Stimulated activated memory B cell treated with anti-CD40 and anti-IgM and Interleukin-4, amounts not matched to agents 10 μg/mL and 1 μg/mL and 100 μg/mL, for 72 hours (primary cell): Measurements from ENCODE around the gene ZNF275.
"Not testable (repeated sequence)": the region's sequence is repeated elsewhere in the genome, so short reads cannot be mapped to it uniquely, and the experiment has no call there.

Experiments used
- ATAC-seq: fragments of 150-1000 bp; cut with Tn5 transposase; 2 replicates; pipeline ENCODE4 v1.10.0; 2021
- H3K27ac Mint-ChIP-seq: one replicate; pipeline ENCODE4 v1.8.0; 2022; ENCODE audit warnings: mild to moderate bottlenecking, mixed read lengths
- H3K27me3 Mint-ChIP-seq: one replicate; pipeline ENCODE4 v1.8.0; 2022; ENCODE audit warnings: mixed read lengths
- H3K36me3 Mint-ChIP-seq: one replicate; pipeline ENCODE4 v1.8.0; 2022; ENCODE audit warnings: mixed read lengths
- H3K4me1 Mint-ChIP-seq: one replicate; pipeline ENCODE4 v1.8.0; 2022; ENCODE audit warnings: mixed read lengths
- H3K4me3 Mint-ChIP-seq: one replicate; pipeline ENCODE4 v1.8.0; 2022; ENCODE audit warnings: mild to moderate bottlenecking, moderate library complexity, mixed read lengths
- H3K9me3 Mint-ChIP-seq: one replicate; pipeline ENCODE4 v1.8.0; 2022; ENCODE audit warnings: mixed read lengths

Gene ZNF275

DNA sequence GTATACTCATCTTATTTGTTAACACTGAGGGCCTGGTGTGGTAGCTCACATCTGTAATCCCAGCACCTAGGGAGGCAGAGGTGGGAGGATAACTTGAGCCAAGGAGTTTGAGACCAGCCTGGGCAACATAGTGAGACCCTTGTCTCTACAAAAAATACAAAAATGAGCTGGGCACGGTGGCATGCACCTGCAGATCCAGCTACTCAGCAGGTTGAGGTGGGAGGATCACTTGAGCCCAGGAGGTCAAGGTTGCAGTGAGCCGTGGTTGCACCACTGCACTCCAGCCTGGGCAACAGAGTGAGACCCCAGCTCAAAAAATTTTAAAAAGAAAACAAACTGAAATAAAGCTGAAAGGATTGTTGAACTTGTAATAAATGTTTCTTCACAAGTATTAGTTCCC, 51.0 kb downstream of the ZNF275 start:
- not testable (repeated sequence) for H3K27me3 Mint-ChIP-seq, H3K4me3 Mint-ChIP-seq, H3K36me3 Mint-ChIP-seq, ATAC-seq, H3K4me1 Mint-ChIP-seq, H3K27ac Mint-ChIP-seq, H3K9me3 Mint-ChIP-seq

DNA sequence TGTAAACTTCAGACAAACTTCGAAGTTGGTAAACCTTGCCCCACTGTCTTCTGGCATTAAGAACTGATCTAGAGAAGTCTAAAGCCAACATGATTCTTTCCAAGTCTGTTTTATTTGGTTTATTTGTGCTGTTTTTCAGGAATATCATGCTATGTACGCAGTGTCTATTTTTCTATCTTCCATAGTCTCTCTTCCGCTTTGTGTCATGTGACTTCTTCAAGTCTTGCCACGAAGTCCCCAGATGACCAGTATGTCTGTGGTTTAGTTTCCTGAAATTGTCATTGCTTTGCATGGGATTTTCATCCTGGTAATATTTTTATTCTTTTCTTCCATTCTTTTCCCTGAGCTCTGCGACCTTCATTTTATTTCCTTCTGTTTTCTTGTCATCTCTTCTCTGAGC, 52.1 kb downstream of the ZNF275 start:
- H3K27ac Mint-ChIP-seq = no peak overlapping the region
- no peaks in the 10 kb centered on the region for H3K27me3 Mint-ChIP-seq
- ATAC-seq = no peak
- no peak overlapping the region for H3K4me3 Mint-ChIP-seq
- no peaks in the 10 kb centered on the region for H3K4me1 Mint-ChIP-seq
- H3K36me3 Mint-ChIP-seq = no peaks in the 10 kb centered on the region
- no peaks in the 10 kb centered on the region for H3K9me3 Mint-ChIP-seq

DNA sequence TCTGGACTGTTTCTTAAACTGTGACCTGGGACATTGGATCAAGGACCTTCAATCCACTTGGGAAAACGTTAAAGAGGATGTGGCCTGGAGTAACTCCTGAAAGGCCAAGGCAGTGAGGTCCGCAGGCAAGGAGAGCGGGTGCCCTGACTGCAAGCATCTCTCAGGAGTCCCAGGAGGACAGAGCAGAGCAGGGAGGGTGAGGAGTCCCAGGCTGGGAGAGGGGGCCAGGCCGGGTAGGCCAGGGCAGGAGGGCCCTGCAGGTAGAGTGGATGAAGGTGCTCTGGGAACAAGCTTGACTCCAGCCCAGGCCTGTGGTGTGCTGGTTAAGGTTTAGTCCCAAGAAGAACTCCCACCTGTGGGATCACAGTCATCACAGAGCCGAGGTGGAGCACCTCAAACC, 53.4 kb downstream of the ZNF275 start:
- Mint-ChIP-seq H3K27me3 (no peaks in the 10 kb centered on the region), H3K4me1 (no peaks in the 10 kb centered on the region), H3K9me3 (no peaks in the 10 kb centered on the region), H3K4me3 (no peak overlapping the region), H3K27ac (no peak overlapping the region), H3K36me3 (no peaks in the 10 kb centered on the region)
- no peak for ATAC-seq

DNA sequence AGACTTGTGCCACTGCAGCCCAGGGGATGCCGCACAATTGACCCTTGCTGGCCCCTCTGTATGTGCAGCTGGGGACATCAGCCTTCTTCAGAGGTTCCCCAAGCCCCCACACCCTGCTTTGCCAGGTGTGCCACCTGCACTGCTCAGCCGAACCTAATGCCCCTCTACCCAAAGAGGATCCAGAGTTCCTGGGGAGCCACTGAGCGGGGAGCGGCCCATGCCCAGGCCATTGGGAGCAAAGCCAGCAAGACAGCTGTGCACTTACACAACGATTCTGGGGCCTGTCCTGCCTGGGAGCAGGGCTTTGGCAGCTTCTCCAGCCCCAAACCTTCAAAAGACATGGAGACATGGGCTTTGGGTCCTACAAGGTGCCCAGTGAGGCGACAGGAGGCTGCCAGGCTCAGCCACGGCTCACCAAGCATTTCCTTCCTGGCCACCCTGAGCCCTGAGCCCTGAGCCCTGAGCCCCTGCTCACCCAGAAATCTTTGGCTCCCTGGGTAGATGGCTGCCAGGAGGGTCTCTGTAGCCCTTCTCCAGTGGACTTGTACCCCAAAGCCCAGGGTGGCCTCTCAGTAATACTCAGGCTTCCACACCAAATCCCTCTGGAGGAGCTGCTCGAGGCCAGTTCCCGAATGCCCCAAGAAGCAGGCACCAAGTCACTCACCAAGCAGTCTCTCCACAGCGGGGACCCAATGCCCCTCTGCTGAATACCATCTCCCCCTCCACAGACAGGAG, 54.2 kb downstream of the ZNF275 start:
- no peaks in the 10 kb centered on the region for H3K36me3 Mint-ChIP-seq
- H3K27me3 Mint-ChIP-seq = no peaks in the 10 kb centered on the region
- no peak overlapping the region for H3K4me3 Mint-ChIP-seq
- H3K9me3 Mint-ChIP-seq = no peaks in the 10 kb centered on the region
- H3K27ac Mint-ChIP-seq = no peak overlapping the region
- H3K4me1 Mint-ChIP-seq = no peaks in the 10 kb centered on the region
- ATAC-seq = no peak

DNA sequence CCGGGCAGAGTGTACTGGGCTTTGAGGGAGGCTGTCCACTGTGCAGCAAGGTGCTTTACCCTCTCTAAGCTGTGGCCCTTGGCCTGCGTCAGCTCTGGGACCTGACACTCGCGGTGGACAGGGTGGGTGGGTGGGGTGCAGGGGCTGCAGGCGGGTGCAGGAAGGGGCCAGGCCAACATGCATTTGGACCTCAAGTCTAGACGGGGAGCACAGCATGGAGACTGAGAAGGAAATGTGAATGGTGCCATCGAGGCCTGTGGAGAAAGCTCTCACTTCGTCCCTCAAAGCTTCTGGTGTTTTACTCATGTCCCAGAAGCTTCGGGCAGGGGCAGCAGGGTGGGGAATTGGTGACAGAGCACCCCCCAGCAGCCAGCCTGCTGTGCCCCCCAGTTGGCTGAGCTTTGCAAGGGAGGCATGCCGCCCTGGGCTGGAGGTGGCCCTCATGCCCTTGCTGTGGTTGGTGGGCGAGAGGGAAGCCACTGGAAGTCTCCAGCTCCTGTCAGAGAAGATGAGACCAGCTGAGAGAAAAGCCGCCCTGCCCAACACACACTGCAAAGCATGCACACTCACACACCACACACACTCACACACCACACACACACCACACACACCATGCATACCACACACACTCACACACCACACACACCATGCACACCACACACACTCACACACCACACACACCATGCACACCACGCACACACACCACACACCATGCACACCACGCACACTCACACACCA, 54.9 kb downstream of the ZNF275 start:
- no peak overlapping the region for H3K27ac Mint-ChIP-seq
- H3K4me3 Mint-ChIP-seq = no peak overlapping the region
- H3K4me1 Mint-ChIP-seq = no peaks in the 10 kb centered on the region
- no peaks in the 10 kb centered on the region for H3K9me3 Mint-ChIP-seq
- no peak for ATAC-seq
- H3K27me3 Mint-ChIP-seq = no peaks in the 10 kb centered on the region
- no peaks in the 10 kb centered on the region for H3K36me3 Mint-ChIP-seq

DNA sequence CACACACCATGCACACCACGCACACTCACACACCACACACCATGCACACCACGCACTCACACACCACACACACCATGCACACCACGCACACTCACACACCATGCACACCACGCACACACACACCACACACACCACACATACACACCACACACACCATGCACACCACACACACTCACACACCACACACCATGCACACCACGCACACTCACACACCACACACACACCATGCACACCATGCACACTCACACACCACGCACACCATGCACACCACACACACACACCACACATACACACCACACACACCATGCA, 55.5 kb downstream of the ZNF275 start:
- not testable (repeated sequence) for H3K4me3 Mint-ChIP-seq, ATAC-seq, H3K4me1 Mint-ChIP-seq, H3K36me3 Mint-ChIP-seq, H3K9me3 Mint-ChIP-seq, H3K27me3 Mint-ChIP-seq, H3K27ac Mint-ChIP-seq

DNA sequence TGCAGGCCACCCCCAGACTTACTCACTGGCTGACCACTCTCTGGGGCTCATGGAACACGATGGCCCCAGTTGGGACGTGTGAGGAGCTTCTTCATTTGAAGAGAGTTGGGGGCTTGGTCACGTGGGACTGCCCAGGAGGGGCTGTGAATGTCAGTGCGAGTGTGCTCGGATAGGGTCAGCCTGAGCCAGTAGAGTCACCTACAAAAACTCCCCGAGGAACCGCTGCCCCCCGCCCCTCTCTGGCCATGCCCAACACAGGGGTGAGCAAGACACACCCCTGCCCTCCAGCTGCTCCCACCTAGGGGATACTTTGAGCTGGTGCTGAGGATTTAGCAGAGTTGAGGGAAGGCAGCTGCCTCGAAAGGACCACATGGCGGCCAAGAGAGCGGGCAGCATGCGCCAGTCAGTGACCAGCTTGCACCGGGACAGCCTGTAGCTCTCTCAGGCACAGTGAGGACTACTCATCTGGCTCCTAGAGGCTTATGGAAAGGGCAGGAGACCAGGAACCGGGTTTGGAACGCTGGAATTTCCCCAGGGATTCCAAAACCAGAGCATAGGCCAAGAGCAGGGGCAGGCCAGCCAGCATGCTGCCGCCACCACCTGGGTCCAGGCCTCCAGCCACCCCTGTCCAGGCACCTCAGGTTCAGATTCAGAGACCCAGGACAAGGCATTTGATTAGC, 58.8 kb downstream of the ZNF275 start:
- H3K4me3 Mint-ChIP-seq = no peak overlapping the region
- no peak for ATAC-seq
- no peaks in the 10 kb centered on the region for H3K36me3 Mint-ChIP-seq
- H3K27ac Mint-ChIP-seq = no peak overlapping the region
- H3K9me3 Mint-ChIP-seq = no peaks in the 10 kb centered on the region
- no peaks in the 10 kb centered on the region for H3K4me1 Mint-ChIP-seq
- H3K27me3 Mint-ChIP-seq = no peaks in the 10 kb centered on the region

DNA sequence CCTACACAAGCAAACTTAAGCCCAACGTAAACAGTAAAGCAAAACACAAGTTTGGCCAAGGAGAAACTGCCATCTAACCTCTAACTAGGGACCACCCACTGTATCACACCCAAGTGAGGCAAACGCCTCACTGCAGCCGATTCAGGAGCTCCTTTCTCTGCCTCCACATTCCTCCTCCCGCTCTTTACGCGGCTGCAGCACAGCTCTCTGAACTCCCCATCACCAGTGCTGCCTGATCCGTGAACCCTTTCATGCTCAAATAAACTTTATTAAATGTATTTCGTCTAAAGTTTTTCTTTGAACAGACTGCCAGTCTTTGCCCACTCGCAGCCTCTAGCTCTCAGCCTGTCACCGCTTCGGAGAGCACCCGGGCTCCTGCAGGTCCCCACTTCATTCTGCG, 60.7 kb downstream of the ZNF275 start:
- no peak overlapping the region for H3K4me3 Mint-ChIP-seq
- H3K4me1 Mint-ChIP-seq = no peaks in the 10 kb centered on the region
- no peaks in the 10 kb centered on the region for H3K27me3 Mint-ChIP-seq
- H3K9me3 Mint-ChIP-seq = no peaks in the 10 kb centered on the region
- H3K36me3 Mint-ChIP-seq = no peaks in the 10 kb centered on the region
- no peak for ATAC-seq
- H3K27ac Mint-ChIP-seq = no peak overlapping the region

DNA sequence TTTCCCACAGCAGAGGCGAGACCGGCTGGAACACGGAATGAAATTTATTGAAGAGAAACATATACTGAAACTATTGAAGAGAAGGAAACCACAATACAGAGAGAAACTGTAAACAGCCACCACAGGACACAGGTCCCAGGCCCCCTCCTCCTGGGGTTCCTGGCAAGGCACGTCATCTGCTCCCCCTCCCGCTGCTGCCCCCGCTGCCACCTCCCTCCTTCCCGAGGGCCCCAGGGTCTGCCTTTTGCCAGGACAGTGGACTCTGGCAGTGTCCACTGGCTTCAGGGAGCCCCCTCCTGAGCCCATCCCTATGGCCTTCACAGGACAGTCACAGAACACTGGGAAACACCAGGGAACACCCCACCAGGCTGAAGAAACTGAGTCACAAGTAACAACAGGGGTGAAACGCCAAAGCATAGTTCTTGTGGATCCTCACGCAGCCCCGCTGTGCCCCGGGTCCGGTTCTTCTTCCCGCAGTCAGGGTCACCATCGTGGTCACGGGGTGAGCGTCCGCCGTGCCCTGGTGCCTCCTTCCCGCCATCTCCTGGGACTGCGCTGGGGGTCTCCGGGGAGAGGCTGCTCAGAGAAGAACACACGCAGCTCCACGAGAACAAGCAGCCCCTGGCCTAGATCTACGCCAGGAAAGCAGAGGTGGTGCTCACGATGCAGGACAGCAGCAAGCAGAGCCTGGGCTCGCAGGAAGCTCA, 61.8 kb downstream of the ZNF275 start:
- Mint-ChIP-seq H3K27ac (no peak overlapping the region), H3K4me1 (no peaks in the 10 kb centered on the region), H3K4me3 (no peak overlapping the region), H3K9me3 (no peaks in the 10 kb centered on the region), H3K27me3 (no peaks in the 10 kb centered on the region), H3K36me3 (no peaks in the 10 kb centered on the region)
- ATAC-seq = no peak

DNA sequence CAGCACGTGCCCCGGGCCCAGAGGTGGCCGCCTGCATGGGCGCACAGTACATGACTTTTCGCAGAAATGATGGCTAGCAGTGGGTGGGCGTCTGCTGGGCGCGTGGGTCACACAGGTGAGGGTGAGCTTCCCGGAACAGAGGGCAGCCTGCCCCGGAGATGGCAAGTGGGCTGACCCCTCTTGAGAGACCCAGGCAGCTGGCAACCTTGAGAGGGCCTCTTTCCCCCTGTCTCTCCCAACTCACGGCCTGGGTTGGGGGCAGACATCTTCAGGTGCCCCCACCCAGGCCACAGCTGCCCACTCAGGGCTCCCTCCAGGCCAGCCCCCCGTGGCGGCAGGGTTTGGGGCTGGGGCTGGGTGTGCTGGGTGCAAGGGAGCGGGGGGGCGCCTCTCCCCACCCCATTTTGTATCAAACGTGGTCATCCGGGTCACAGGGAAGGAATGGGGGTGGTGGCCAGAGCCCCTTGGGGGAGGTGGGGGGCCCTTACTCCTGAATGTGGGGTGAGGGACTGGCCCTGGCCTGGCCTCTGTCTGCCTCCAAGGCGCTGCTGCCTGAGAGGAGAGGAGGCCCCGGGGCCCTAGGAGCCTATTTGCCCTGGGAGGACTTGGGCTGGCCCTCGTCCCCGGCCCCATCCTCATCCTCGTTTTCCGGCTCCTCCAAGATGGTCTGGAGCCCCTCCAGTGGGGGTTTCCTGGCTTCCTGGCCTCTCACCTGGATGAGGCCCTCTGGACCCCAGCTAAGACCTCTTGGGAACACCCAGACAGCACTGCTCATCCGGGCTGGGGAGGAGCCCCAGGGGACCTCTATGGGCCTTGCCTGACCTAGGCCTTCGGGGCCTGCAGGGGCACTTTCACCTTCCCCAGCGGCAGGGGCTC, 62.6 kb downstream of the ZNF275 start:
- no peak for ATAC-seq
- Mint-ChIP-seq H3K9me3 (no peaks in the 10 kb centered on the region), H3K27ac (no peak overlapping the region), H3K27me3 (no peaks in the 10 kb centered on the region), H3K4me3 (no peak overlapping the region), H3K4me1 (no peaks in the 10 kb centered on the region), H3K36me3 (no peaks in the 10 kb centered on the region)

DNA sequence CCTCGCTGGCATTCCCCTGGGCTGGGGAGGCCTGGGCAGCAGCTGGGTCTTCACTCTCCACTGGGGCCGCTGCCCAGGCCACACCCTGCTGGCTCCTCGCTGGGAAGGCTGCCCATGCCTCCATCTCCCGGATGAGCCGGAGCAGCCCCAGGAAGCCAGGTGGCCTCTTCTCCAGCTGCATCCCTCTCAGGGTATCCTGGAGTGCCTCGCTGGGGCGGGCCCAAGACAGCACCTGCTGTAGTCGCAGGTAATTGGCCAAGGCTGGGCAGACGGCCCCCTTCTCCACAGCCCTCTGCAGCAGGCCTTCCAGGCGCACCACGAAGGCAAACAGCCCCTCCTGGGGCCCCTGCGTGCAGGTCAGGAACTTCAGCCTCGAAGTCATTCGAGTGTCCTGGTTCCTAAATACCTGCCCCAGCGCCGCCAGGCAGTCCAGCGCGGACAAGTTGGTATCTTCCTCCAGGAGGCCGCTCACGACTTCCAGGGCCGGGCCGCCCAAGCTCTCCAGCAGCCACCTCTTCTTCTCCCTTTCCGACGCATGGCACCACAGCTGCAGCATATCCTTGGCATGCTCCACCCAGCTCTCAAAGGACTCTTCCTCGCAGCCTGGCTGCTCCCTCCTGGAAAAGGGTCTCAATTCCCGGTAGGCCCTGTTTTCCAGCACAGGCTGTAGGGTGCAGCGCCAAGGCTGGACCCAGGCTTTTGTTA, 63.5 kb downstream of the ZNF275 start:
- no peaks in the 10 kb centered on the region for H3K4me1 Mint-ChIP-seq
- H3K27me3 Mint-ChIP-seq = no peaks in the 10 kb centered on the region
- no peak overlapping the region for H3K4me3 Mint-ChIP-seq
- H3K9me3 Mint-ChIP-seq = no peaks in the 10 kb centered on the region
- no peak for ATAC-seq
- no peak overlapping the region for H3K27ac Mint-ChIP-seq
- H3K36me3 Mint-ChIP-seq = no peaks in the 10 kb centered on the region

DNA sequence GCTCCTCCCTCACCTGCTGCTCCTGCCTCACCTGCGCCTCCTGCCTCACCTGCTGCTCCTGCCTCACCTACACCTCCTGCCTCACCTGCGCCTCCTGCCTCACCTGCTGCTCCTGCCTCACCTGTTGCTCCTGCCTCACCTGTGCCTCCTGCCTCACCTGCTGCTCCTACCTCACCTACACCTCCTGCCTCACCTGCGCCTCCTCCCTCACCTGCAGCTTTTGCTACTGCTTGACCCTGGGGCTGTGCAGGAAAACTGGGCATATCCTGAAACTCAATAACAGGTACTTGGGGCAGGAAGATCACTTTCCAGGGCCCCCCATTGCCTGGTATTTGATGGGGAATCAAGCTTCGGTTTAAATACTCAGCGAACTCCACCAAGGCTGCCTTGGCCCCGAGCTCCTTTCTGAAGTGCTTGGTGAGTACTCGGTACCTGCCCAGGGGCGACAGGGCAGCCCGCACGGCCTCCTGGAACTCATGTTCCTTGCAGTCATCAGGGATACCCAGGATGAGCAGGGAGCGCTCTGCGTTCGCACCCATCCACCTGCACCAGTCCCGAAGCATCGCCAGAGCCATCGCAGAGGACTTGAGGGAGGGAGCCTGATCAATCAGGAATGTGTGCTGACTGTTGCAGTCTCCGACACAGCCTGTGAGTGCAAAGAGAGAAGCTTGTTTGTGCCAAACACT, 64.5 kb downstream of the ZNF275 start:
- Mint-ChIP-seq H3K27ac (no peak overlapping the region), H3K36me3 (no peaks in the 10 kb centered on the region), H3K4me3 (no peak overlapping the region), H3K4me1 (no peaks in the 10 kb centered on the region), H3K27me3 (no peaks in the 10 kb centered on the region), H3K9me3 (no peaks in the 10 kb centered on the region)
- no peak for ATAC-seq

DNA sequence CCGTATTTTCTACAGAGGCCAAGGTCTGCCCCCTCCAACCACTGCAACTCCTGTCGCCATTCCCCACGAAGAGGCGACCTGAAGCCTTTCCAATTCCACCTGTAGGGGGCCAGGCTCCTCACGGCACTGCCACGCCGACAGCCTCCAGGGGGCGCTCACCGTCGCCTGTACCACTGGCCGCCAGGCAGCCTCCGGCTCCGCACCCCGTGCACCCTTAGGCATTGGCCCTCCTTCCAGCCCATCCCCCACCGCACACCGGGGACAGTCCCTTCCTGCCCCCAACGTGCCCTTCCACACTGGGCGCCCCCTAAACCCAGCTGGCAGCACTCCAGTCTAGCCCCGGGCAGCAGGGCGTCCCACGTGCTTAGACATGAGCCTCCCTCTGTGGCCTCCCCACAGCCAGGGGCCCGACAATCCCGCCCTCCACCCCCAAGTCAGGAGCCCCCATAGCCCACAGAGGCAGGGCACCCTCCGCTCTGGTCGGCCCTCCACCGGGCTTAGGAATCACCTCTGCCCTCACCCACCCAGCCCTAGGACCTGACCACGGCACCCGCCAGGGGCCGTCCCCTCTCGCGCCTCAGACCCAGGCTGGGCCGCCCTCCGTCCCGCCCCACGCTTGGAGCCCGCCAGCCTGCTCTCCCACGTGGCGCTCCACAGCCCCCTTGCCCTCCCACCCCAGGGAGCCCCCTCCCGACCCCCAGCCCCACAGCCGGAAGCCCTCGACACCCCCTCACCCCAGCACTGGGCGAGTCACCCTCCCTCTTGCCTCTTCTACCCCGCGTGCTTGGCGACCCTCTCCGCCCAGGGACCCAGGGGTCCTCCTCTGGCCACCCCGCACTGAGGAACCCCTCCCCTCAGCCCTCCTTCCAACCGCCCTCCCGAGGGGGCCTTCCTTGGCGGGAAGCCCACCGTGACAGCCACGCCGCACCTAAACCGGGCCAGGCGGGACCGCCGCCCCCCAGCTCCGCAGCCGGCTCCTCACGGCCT, 66.5 kb downstream of the ZNF275 start:
- Mint-ChIP-seq H3K27ac (no peak overlapping the region), H3K9me3 (no peaks in the 10 kb centered on the region), H3K4me3 (peak overlapping the region; percentile 7), H3K4me1 (no peaks in the 10 kb centered on the region), H3K36me3 (no peaks in the 10 kb centered on the region), H3K27me3 (no peaks in the 10 kb centered on the region)
- peak; percentile 57 for ATAC-seq
